A673 (cell line): Measurements from ENCODE around the gene MSANTD1. TPM values are rescaled to one million over a fixed set of nuclear protein-coding genes. Genes with fewer than 3 reads are reported as not detected.

Experiments
- BruUV-seq: library from RNA; stranded (reverse); fragments of 400-500 nt; replicated peaks from 2 replicates; lab custom pipeline; 2021; lab: Mats Ljungman, UMichigan
- CTCF ChIA-PET: fragments of 300-600 bp; sonication (Branson Sonifier 250); formaldehyde crosslinking; loops from one replicate; lab custom pipeline; 2022; ENCODE audit warnings: antibody characterized with exemption; lab: Charles Lee
- POLR2A ChIA-PET: fragments of 300-600 bp; sonication (Branson Sonifier 250); formaldehyde crosslinking; loops from one replicate; lab custom pipeline; 2022; ENCODE audit warnings: antibody characterized with exemption; ENCODE audit not compliant: low non-redundant PET; lab: Charles Lee
- DNase-seq: peaks from one replicate; pipeline ENCODE4 v3.0.0-alpha.2; 2015; ENCODE audit warnings: low spot score
- H3K27ac ChIP-seq: fragments of 200-600 bp; sonication (generic); 2 replicates; pipeline ENCODE4 v1.5.1; 2016; ENCODE audit warnings: mixed run types, low read depth, mild to moderate bottlenecking, mixed read lengths, antibody characterized with exemption, low read length; ENCODE audit not compliant: poor library complexity, severe bottlenecking
- H3K27me3 ChIP-seq: fragments of 200-600 bp; sonication (generic); replicated peaks from 2 replicates; pipeline ENCODE4 v1.6.1; 2017; ENCODE audit warnings: mixed run types, low read depth, mild to moderate bottlenecking, mixed read lengths, antibody characterized with exemption, low read length; ENCODE audit not compliant: insufficient read depth, poor library complexity
- H3K36me3 ChIP-seq: fragments of 200-600 bp; sonication (generic); 2 replicates; pipeline ENCODE4 v1.6.1; 2016; ENCODE audit warnings: mixed run types, mild to moderate bottlenecking, mixed read lengths, antibody characterized with exemption, low read length; ENCODE audit not compliant: insufficient read depth, poor library complexity, severe bottlenecking
- H3K4me1 ChIP-seq: fragments of 200-600 bp; sonication (generic); 2 replicates; pipeline ENCODE4 v1.6.1; 2017; ENCODE audit warnings: mixed run types, mild to moderate bottlenecking, mixed read lengths, antibody characterized with exemption, low read length; ENCODE audit not compliant: insufficient read depth, poor library complexity, severe bottlenecking
- H3K4me3 ChIP-seq: fragments of 200-600 bp; sonication (generic); 2 replicates; pipeline ENCODE4 v1.5.1; 2016; ENCODE audit warnings: low read depth, mixed run types, mild to moderate bottlenecking, mixed read lengths, low read length; ENCODE audit not compliant: poor library complexity, severe bottlenecking
- H3K9me3 ChIP-seq: fragments of 200-600 bp; sonication (generic); 2 replicates; pipeline ENCODE4 v1.6.1; 2016; ENCODE audit warnings: mixed run types, low read depth, mild to moderate bottlenecking, mixed read lengths, antibody characterized with exemption, low read length; ENCODE audit not compliant: poor library complexity, severe bottlenecking
- CTCF ChIP-seq: fragments of 300-800, 200-600 bp; sonication (generic); conservative IDR thresholded peaks from 2 replicates; pipeline ENCODE4 v1.5.1; 2017; ENCODE audit warnings: low read depth, mild to moderate bottlenecking, antibody characterized with exemption, low read length, moderate library complexity, mixed read lengths
- EZH2 ChIP-seq: fragments of 200-600 bp; sonication (generic); IDR thresholded peaks from 2 replicates; pipeline ENCODE4 v1.6.1; 2017; ENCODE audit warnings: borderline replicate concordance, low read depth, mild to moderate bottlenecking, mixed read lengths, antibody characterized with exemption, low read length; ENCODE audit not compliant: poor library complexity, severe bottlenecking
- intact Hi-C: fragments of 100-400 bp; cut with micrococcal nuclease; formaldehyde crosslinking; loops from one replicate; pipeline ENCODE4 v1.10.0; 2022; ENCODE audit not compliant: unreplicated experiment
- total RNA-seq: library from RNA; stranded (reverse); gene quantifications from 2 replicates; pipeline ENCODE4 v1.2.3, GENCODE V29; 2021

The MSANTD1 gene
- total RNA-seq, 1 experiment from 2014 or later: 2.3 TPM

GRCh38 chr4:3290889-3291321 lies 41.9 kb downstream of the MSANTD1 start:
- intact Hi-C loops: no loop called here
- TSS peak; percentile 33 for BruUV-seq
- Histone ChIP-seq H3K9me3 (no peaks in the 10 kb centered on the region), H3K27ac (no peak overlapping the region), H3K4me3 (no peak overlapping the region), H3K27me3 (no peaks in the 10 kb centered on the region), H3K4me1 (peaks cover 16% of the 10 kb centered on the region), H3K36me3 (no peaks in the 10 kb centered on the region)
- DNase-seq: no peak
- CTCF ChIA-PET: no interaction called here
- TF ChIP-seq EZH2 (no peak), CTCF (no peak)
- POLR2A ChIA-PET: no interaction called here

- no peak for DNase-seq
- ChIA-PET CTCF (no interaction called here), POLR2A (no interaction called here)
- Histone ChIP-seq H3K27me3 (no peaks in the 10 kb centered on the region), H3K4me1 (peaks cover 16% of the 10 kb centered on the region), H3K4me3 (peak overlapping the region; percentile 67), H3K9me3 (no peaks in the 10 kb centered on the region), H3K27ac (peak overlapping the region; percentile 69), H3K36me3 (no peaks in the 10 kb centered on the region)
- intact Hi-C loops: no loop called here
- BruUV-seq: no TSS peak
- TF ChIP-seq CTCF (no peak), EZH2 (no peak)
Observed at GRCh38 chr4:3291411-3291968, 42.5 kb downstream of the MSANTD1 start.

- BruUV-seq: no TSS peak
- intact Hi-C loops: no loop called here
Observed at GRCh38 chr4:3291969-3292570, 43.1 kb downstream of the MSANTD1 start.

More at GRCh38 chr4:3291969-3292570, 43.1 kb downstream of the MSANTD1 start:
- CTCF ChIA-PET: no interaction called here
- H3K27ac ChIP-seq: peak overlapping the region; percentile 69
- POLR2A ChIA-PET: no interaction called here
- peak; percentile 70 for DNase-seq
- TF ChIP-seq EZH2: no peak
- TF ChIP-seq CTCF: no peak
- H3K36me3 ChIP-seq: no peaks in the 10 kb centered on the region
- H3K4me1 ChIP-seq: peaks cover 16% of the 10 kb centered on the region
- H3K4me3 ChIP-seq: peak overlapping the region; percentile 67
- no peaks in the 10 kb centered on the region for H3K9me3 ChIP-seq
- no peaks in the 10 kb centered on the region for H3K27me3 ChIP-seq
